IPS-18c (cell line): Measurements from ENCODE around the gene EPS8.
A peak's percentile ranks its signal among the peaks of the same experiment; 100 is the strongest.

Experiments used
- H3K4me3 ChIP-seq: 2 replicates; pipeline ENCODE4 v1.7.0; 2013; ENCODE audit warnings: low read depth, mild to moderate bottlenecking, low read length, moderate library complexity; ENCODE audit not compliant: insufficient read depth
- H3K9me3 ChIP-seq: one replicate; pipeline ENCODE4 v1.6.1; 2013; ENCODE audit warnings: mild to moderate bottlenecking, low read length, moderate library complexity; ENCODE audit not compliant: control insufficient read depth, insufficient read depth

EPS8 gene

GRCh38 chr12:15613981-15614380 is 175.2 kb downstream of the EPS8 start:
- Histone ChIP-seq H3K4me3 (no peak overlapping the region), H3K9me3 (no peaks in the 10 kb centered on the region)

GRCh38 chr12:15608941-15609340 is 180.2 kb downstream of the EPS8 start:
- Histone ChIP-seq H3K9me3 (no peaks in the 10 kb centered on the region), H3K4me3 (no peak overlapping the region)

- Histone ChIP-seq H3K9me3 (no peaks in the 10 kb centered on the region), H3K4me3 (no peak overlapping the region)
These were observed 180.8 kb downstream of the EPS8 start for GRCh38 chr12:15608406-15608805.

- Histone ChIP-seq H3K4me3 (no peak overlapping the region), H3K9me3 (no peaks in the 10 kb centered on the region)
These were observed 183.2 kb downstream of the EPS8 start for GRCh38 chr12:15605881-15606590.

- Histone ChIP-seq H3K9me3 (no peaks in the 10 kb centered on the region), H3K4me3 (no peak overlapping the region)
These were observed 185.6 kb downstream of the EPS8 start for GRCh38 chr12:15603474-15604085.

- Histone ChIP-seq H3K9me3 (no peaks in the 10 kb centered on the region), H3K4me3 (no peak overlapping the region)
These were observed 187.0 kb downstream of the EPS8 start for GRCh38 chr12:15602051-15602672.

- H3K4me3 ChIP-seq: no peak overlapping the region
These were observed 187.9 kb downstream of the EPS8 start for GRCh38 chr12:15601210-15601800.

GRCh38 chr12:15600223-15600935 is 188.8 kb downstream of the EPS8 start:
- H3K9me3 ChIP-seq: no peaks in the 10 kb centered on the region
- no peak overlapping the region for H3K4me3 ChIP-seq

More at GRCh38 chr12:15601210-15601800, 187.9 kb downstream of the EPS8 start:
- H3K9me3 ChIP-seq: no peaks in the 10 kb centered on the region

GRCh38 chr12:15599266-15600037 is 189.7 kb downstream of the EPS8 start:
- Histone ChIP-seq H3K9me3 (no peaks in the 10 kb centered on the region), H3K4me3 (no peak overlapping the region)

GRCh38 chr12:15597125-15597830 is 191.9 kb downstream of the EPS8 start:
- H3K4me3 ChIP-seq: no peak overlapping the region
- H3K9me3 ChIP-seq: no peaks in the 10 kb centered on the region

GRCh38 chr12:15596174-15596573 is 193.0 kb downstream of the EPS8 start:
- Histone ChIP-seq H3K4me3 (no peak overlapping the region), H3K9me3 (no peaks in the 10 kb centered on the region)

- no peak overlapping the region for H3K4me3 ChIP-seq
- no peaks in the 10 kb centered on the region for H3K9me3 ChIP-seq
These were observed 196.3 kb downstream of the EPS8 start for GRCh38 chr12:15592934-15593333.

- H3K9me3 ChIP-seq: no peaks in the 10 kb centered on the region
These were observed 197.4 kb downstream of the EPS8 start for GRCh38 chr12:15591811-15592210.

GRCh38 chr12:15590180-15590826 is 198.9 kb downstream of the EPS8 start:
- H3K9me3 ChIP-seq: no peaks in the 10 kb centered on the region
- H3K4me3 ChIP-seq: peak overlapping the region; percentile 49

More at GRCh38 chr12:15591811-15592210, 197.4 kb downstream of the EPS8 start:
- no peak overlapping the region for H3K4me3 ChIP-seq

GRCh38 chr12:15589328-15590032 is 199.7 kb downstream of the EPS8 start:
- H3K4me3 ChIP-seq: no peak overlapping the region
- no peaks in the 10 kb centered on the region for H3K9me3 ChIP-seq
